Activated naive CD4-positive, alpha-beta T cell treated with anti-CD3 and anti-CD28 coated beads, Interleukin-2, amount 10 ng/mL, durations not matched to agents 7 days and 5 days (primary cell): ENCODE measurements around the gene IMP3.

Source experiments
- CTCF ChIA-PET: fragments of 350-600 bp; sonication (Branson Sonifier 250); formaldehyde crosslinking; loops from one replicate; lab custom pipeline; 2021; ENCODE audit warnings: antibody characterized with exemption; lab: Charles Lee
- DNase-seq: peaks from one replicate; pipeline ENCODE4 v3.0.0-alpha.2; 2020
- H3K27ac Mint-ChIP-seq: one replicate; pipeline ENCODE4 v1.8.0; 2021; ENCODE audit warnings: mild to moderate bottlenecking, moderate library complexity, mixed read lengths
- H3K27me3 Mint-ChIP-seq: one replicate; pipeline ENCODE4 v1.8.0; 2021; ENCODE audit warnings: mild to moderate bottlenecking, mixed read lengths
- H3K36me3 Mint-ChIP-seq: one replicate; pipeline ENCODE4 v1.8.0; 2021; ENCODE audit warnings: mixed read lengths
- H3K4me1 Mint-ChIP-seq: one replicate; pipeline ENCODE4 v1.8.0; 2021; ENCODE audit warnings: mixed read lengths
- H3K4me3 Mint-ChIP-seq: one replicate; pipeline ENCODE4 v1.8.0; 2021; ENCODE audit warnings: mild to moderate bottlenecking, moderate library complexity, mixed read lengths
- H3K9me3 Mint-ChIP-seq: one replicate; pipeline ENCODE4 v1.8.0; 2021; ENCODE audit warnings: mixed read lengths

IMP3 gene

GRCh38 chr15:75662823-75663519 is 22.9 kb upstream of the IMP3 start:
- H3K27ac Mint-ChIP-seq, result no peak overlapping the region
- no peaks in the 10 kb centered on the region for H3K36me3 Mint-ChIP-seq
- H3K27me3 Mint-ChIP-seq, result no peaks in the 10 kb centered on the region
- H3K9me3 Mint-ChIP-seq, result no peaks in the 10 kb centered on the region
- no peaks in the 10 kb centered on the region for H3K4me1 Mint-ChIP-seq
- CTCF ChIA-PET, result no interaction called here
- DNase-seq, result no peak
- no peak overlapping the region for H3K4me3 Mint-ChIP-seq

- Mint-ChIP-seq H3K9me3 (no peaks in the 10 kb centered on the region), H3K4me3 (no peak overlapping the region), H3K27ac (no peak overlapping the region), H3K27me3 (no peaks in the 10 kb centered on the region), H3K4me1 (no peaks in the 10 kb centered on the region), H3K36me3 (no peaks in the 10 kb centered on the region)
- CTCF ChIA-PET, result interaction anchor here (1.6 kb wide), 1 partner anchor 9 kb away, joined by 3 read pairs; no protein-coding TSS in a partner anchor
- DNase-seq, result no peak
Measured at GRCh38 chr15:75661756-75662140, 21.7 kb upstream of the IMP3 start.

- H3K27ac Mint-ChIP-seq, result no peak overlapping the region
- H3K4me3 Mint-ChIP-seq, result no peak overlapping the region
Measured at GRCh38 chr15:75661100-75661755, 21.2 kb upstream of the IMP3 start.

GRCh38 chr15:75659928-75660645 is 20.1 kb upstream of the IMP3 start:
- peaks cover 2% of the 10 kb centered on the region for H3K27me3 Mint-ChIP-seq
- H3K4me3 Mint-ChIP-seq, result no peak overlapping the region
- H3K9me3 Mint-ChIP-seq, result no peaks in the 10 kb centered on the region
- no peaks in the 10 kb centered on the region for H3K36me3 Mint-ChIP-seq
- H3K27ac Mint-ChIP-seq, result no peak overlapping the region
- CTCF ChIA-PET, result no interaction called here
- H3K4me1 Mint-ChIP-seq, result no peaks in the 10 kb centered on the region
- no peak for DNase-seq

More at GRCh38 chr15:75661100-75661755, 21.2 kb upstream of the IMP3 start:
- no peaks in the 10 kb centered on the region for H3K36me3 Mint-ChIP-seq
- no peaks in the 10 kb centered on the region for H3K4me1 Mint-ChIP-seq
- no peaks in the 10 kb centered on the region for H3K9me3 Mint-ChIP-seq
- H3K27me3 Mint-ChIP-seq, result no peaks in the 10 kb centered on the region
- no peak for DNase-seq
- CTCF ChIA-PET, result interaction anchor here (1.6 kb wide), 1 partner anchor 10 kb away, joined by 3 read pairs; no protein-coding TSS in a partner anchor

GRCh38 chr15:75659141-75659771 is 19.2 kb upstream of the IMP3 start:
- Mint-ChIP-seq H3K4me1 (no peaks in the 10 kb centered on the region), H3K36me3 (no peaks in the 10 kb centered on the region), H3K27ac (no peak overlapping the region), H3K4me3 (no peak overlapping the region), H3K27me3 (peaks cover 10% of the 10 kb centered on the region), H3K9me3 (no peaks in the 10 kb centered on the region)
- no peak for DNase-seq
- CTCF ChIA-PET, result interaction anchor here (0.6 kb wide), 1 partner anchor 239 kb away, joined by 3 read pairs; no protein-coding TSS in a partner anchor

- CTCF ChIA-PET, result no interaction called here
- H3K36me3 Mint-ChIP-seq, result no peaks in the 10 kb centered on the region
- H3K4me1 Mint-ChIP-seq, result peaks cover 3% of the 10 kb centered on the region
- H3K9me3 Mint-ChIP-seq, result no peaks in the 10 kb centered on the region
- no peak for DNase-seq
- no peak overlapping the region for H3K27ac Mint-ChIP-seq
- H3K4me3 Mint-ChIP-seq, result no peak overlapping the region
- H3K27me3 Mint-ChIP-seq, result peaks cover 10% of the 10 kb centered on the region
Measured at GRCh38 chr15:75656813-75657212, 16.8 kb upstream of the IMP3 start.

- Mint-ChIP-seq H3K27me3 (peaks cover 10% of the 10 kb centered on the region), H3K4me3 (no peak overlapping the region), H3K9me3 (no peaks in the 10 kb centered on the region), H3K4me1 (peaks cover 8% of the 10 kb centered on the region), H3K36me3 (no peaks in the 10 kb centered on the region), H3K27ac (no peak overlapping the region)
- CTCF ChIA-PET, result no interaction called here
- DNase-seq, result no peak
Measured at GRCh38 chr15:75656331-75656730, 16.3 kb upstream of the IMP3 start.

GRCh38 chr15:75655931-75656330 is 15.9 kb upstream of the IMP3 start:
- no peaks in the 10 kb centered on the region for H3K36me3 Mint-ChIP-seq
- no peaks in the 10 kb centered on the region for H3K9me3 Mint-ChIP-seq
- CTCF ChIA-PET, result no interaction called here
- H3K4me3 Mint-ChIP-seq, result no peak overlapping the region
- no peak overlapping the region for H3K27ac Mint-ChIP-seq
- DNase-seq, result no peak
- H3K4me1 Mint-ChIP-seq, result peaks cover 12% of the 10 kb centered on the region
- H3K27me3 Mint-ChIP-seq, result peaks cover 10% of the 10 kb centered on the region

GRCh38 chr15:75654201-75654907 is 14.3 kb upstream of the IMP3 start:
- CTCF ChIA-PET, result interaction anchor here (1.2 kb wide), 1 partner anchor 57 kb away, joined by 3 read pairs; no protein-coding TSS in a partner anchor
- peaks cover 13% of the 10 kb centered on the region for H3K4me1 Mint-ChIP-seq

GRCh38 chr15:75653347-75653913 is 13.4 kb upstream of the IMP3 start:
- Mint-ChIP-seq H3K4me3 (no peak overlapping the region), H3K27ac (no peak overlapping the region), H3K27me3 (peaks cover 26% of the 10 kb centered on the region), H3K4me1 (peaks cover 13% of the 10 kb centered on the region), H3K9me3 (no peaks in the 10 kb centered on the region), H3K36me3 (no peaks in the 10 kb centered on the region)
- no peak for DNase-seq
- CTCF ChIA-PET, result interaction anchor here (1.2 kb wide), 1 partner anchor 57 kb away, joined by 3 read pairs; no protein-coding TSS in a partner anchor

More at GRCh38 chr15:75654201-75654907, 14.3 kb upstream of the IMP3 start:
- Mint-ChIP-seq H3K27me3 (peaks cover 16% of the 10 kb centered on the region), H3K36me3 (no peaks in the 10 kb centered on the region), H3K27ac (no peak overlapping the region), H3K9me3 (no peaks in the 10 kb centered on the region), H3K4me3 (no peak overlapping the region)
- DNase-seq, result no peak

GRCh38 chr15:75651810-75652543 is 12.0 kb upstream of the IMP3 start:
- no peak for DNase-seq
- Mint-ChIP-seq H3K4me1 (peaks cover 16% of the 10 kb centered on the region), H3K27ac (peak overlapping the region; percentile 14), H3K4me3 (no peak overlapping the region), H3K27me3 (peaks cover 39% of the 10 kb centered on the region), H3K36me3 (no peaks in the 10 kb centered on the region), H3K9me3 (no peaks in the 10 kb centered on the region)
- CTCF ChIA-PET, result interaction anchor here (0.8 to 1.3 kb wide), 4 partner anchors 10 to 54 kb away, joined by 3 to 5 read pairs (median 4); partner anchors contain the start of gene IMP3

GRCh38 chr15:75650908-75651809 is 11.1 kb upstream of the IMP3 start:
- CTCF ChIA-PET, result interaction anchor here (0.8 to 1.3 kb wide), 4 partner anchors 9 to 53 kb away, joined by 3 to 5 read pairs (median 4); partner anchors contain the start of gene IMP3
- peak overlapping the region; percentile 43 for H3K27ac Mint-ChIP-seq
- no peak for DNase-seq
- H3K4me3 Mint-ChIP-seq, result no peak overlapping the region
- H3K36me3 Mint-ChIP-seq, result no peaks in the 10 kb centered on the region
- H3K4me1 Mint-ChIP-seq, result peaks cover 24% of the 10 kb centered on the region
- H3K9me3 Mint-ChIP-seq, result no peaks in the 10 kb centered on the region
- peaks cover 47% of the 10 kb centered on the region for H3K27me3 Mint-ChIP-seq
